H9 (cell line): ENCODE data around the gene HCRTR2. TPM values are rescaled to one million over a fixed set of nuclear protein-coding genes. Genes with fewer than 3 reads are reported as not detected.

Source experiments
- DNase-seq: peaks from one replicate; pipeline ENCODE4 v3.0.0-alpha.2; 2017
- H2AFZ ChIP-seq: one replicate; pipeline ENCODE4 v1.6.1; 2013; ENCODE audit warnings: mild to moderate bottlenecking, low read length, control low read depth, moderate library complexity
- H2AK5ac ChIP-seq: 2 replicates; pipeline ENCODE4 v1.6.1; 2013; ENCODE audit warnings: low read length, control low read depth, mixed read lengths; ENCODE audit not compliant: insufficient read length
- H2BK120ac ChIP-seq: one replicate; pipeline ENCODE4 v1.6.1; 2013; ENCODE audit warnings: low read depth, mild to moderate bottlenecking, low read length, control low read depth, inconsistent platforms; ENCODE audit not compliant: poor library complexity, severe bottlenecking
- H2BK12ac ChIP-seq: 2 replicates; pipeline ENCODE4 v1.6.1; 2013; ENCODE audit warnings: low read length, control low read depth, mixed read lengths, low read depth; ENCODE audit not compliant: insufficient read length
- H2BK15ac ChIP-seq: 2 replicates; pipeline ENCODE4 v1.6.1; 2013; ENCODE audit warnings: low read depth, low read length, control low read depth
- H2BK20ac ChIP-seq: one replicate; pipeline ENCODE4 v1.6.1; 2013; ENCODE audit warnings: low read depth, mild to moderate bottlenecking, low read length, control low read depth, inconsistent platforms; ENCODE audit not compliant: poor library complexity, severe bottlenecking
- H2BK5ac ChIP-seq: 2 replicates; pipeline ENCODE4 v1.6.1; 2013; ENCODE audit warnings: low read length, control low read depth, mixed read lengths; ENCODE audit not compliant: insufficient read length
- H3K14ac ChIP-seq: 2 replicates; pipeline ENCODE4 v1.6.1; 2013; ENCODE audit warnings: low read length, control low read depth; ENCODE audit not compliant: insufficient read depth
- H3K18ac ChIP-seq: 2 replicates; pipeline ENCODE4 v1.6.1; 2013; ENCODE audit warnings: low read depth, mild to moderate bottlenecking, mixed read lengths, low read length, control low read depth; ENCODE audit not compliant: insufficient read length
- H3K23ac ChIP-seq: 2 replicates; pipeline ENCODE4 v1.6.1; 2013; ENCODE audit warnings: low read length, control low read depth, mixed read lengths, low read depth; ENCODE audit not compliant: insufficient read length
- H3K23me2 ChIP-seq: 2 replicates; pipeline ENCODE4 v1.6.1; 2013; ENCODE audit warnings: low read depth, mild to moderate bottlenecking, mixed read lengths, low read length, control low read depth; ENCODE audit not compliant: insufficient read length, poor library complexity, severe bottlenecking
- H3K27ac ChIP-seq: 2 replicates; pipeline ENCODE4 v1.5.1; 2013; ENCODE audit warnings: low read length, control low read depth, mixed read lengths, low read depth; ENCODE audit not compliant: insufficient read length
- H3K27me3 ChIP-seq: 2 replicates; pipeline ENCODE4 v1.6.1; 2013; ENCODE audit warnings: low read length, control low read depth, inconsistent platforms; ENCODE audit not compliant: insufficient read depth
- H3K4ac ChIP-seq: 2 replicates; pipeline ENCODE4 v1.6.1; 2013; ENCODE audit warnings: low read depth, mild to moderate bottlenecking, control low read depth, inconsistent platforms, low read length, moderate library complexity
- H3K4me1 ChIP-seq: 2 replicates; pipeline ENCODE4 v1.6.1; 2013; ENCODE audit warnings: low read length, control low read depth, inconsistent platforms; ENCODE audit not compliant: insufficient read depth
- H3K4me2 ChIP-seq: 2 replicates; pipeline ENCODE4 v1.6.1; 2013; ENCODE audit warnings: low read length, control low read depth, mixed read lengths; ENCODE audit not compliant: insufficient read length, insufficient read depth
- H3K56ac ChIP-seq: 2 replicates; pipeline ENCODE4 v1.6.1; 2013; ENCODE audit warnings: low read depth, mild to moderate bottlenecking, mixed read lengths, low read length, control low read depth; ENCODE audit not compliant: insufficient read length
- H3K79me1 ChIP-seq: 2 replicates; pipeline ENCODE4 v1.6.1; 2013; ENCODE audit warnings: low read depth, mild to moderate bottlenecking, moderate library complexity, low read length, control low read depth, inconsistent platforms; ENCODE audit not compliant: insufficient read depth, poor library complexity, severe bottlenecking
- H3K79me2 ChIP-seq: 2 replicates; pipeline ENCODE4 v1.6.1; 2013; ENCODE audit warnings: low read length, control low read depth, inconsistent platforms; ENCODE audit not compliant: insufficient read depth
- H3K9ac ChIP-seq: 2 replicates; pipeline ENCODE4 v1.6.1; 2013; ENCODE audit warnings: low read length, control low read depth, mixed read lengths; ENCODE audit not compliant: insufficient read length; ENCODE audit errors: extremely low read depth
- H3K9me3 ChIP-seq: one replicate; pipeline ENCODE4 v1.6.1; 2013; ENCODE audit warnings: low read depth, low read length, inconsistent platforms; ENCODE audit not compliant: control insufficient read depth
- H3T11ph ChIP-seq: one replicate; pipeline ENCODE4 v1.6.1; 2013; ENCODE audit warnings: mild to moderate bottlenecking, low read length, control low read depth, inconsistent platforms
- H4K20me1 ChIP-seq: one replicate; pipeline ENCODE4 v1.6.1; 2013; ENCODE audit not compliant: control insufficient read depth, insufficient read length, insufficient read depth
- H4K5ac ChIP-seq: 2 replicates; pipeline ENCODE4 v1.6.1; 2013; ENCODE audit warnings: low read depth, mild to moderate bottlenecking, mixed read lengths, low read length, control low read depth; ENCODE audit not compliant: insufficient read length
- H4K8ac ChIP-seq: replicated peaks from 2 replicates; pipeline ENCODE4 v1.6.1; 2013; ENCODE audit warnings: low read length, control low read depth, mixed read lengths, low read depth; ENCODE audit not compliant: insufficient read length
- H4K91ac ChIP-seq: 2 replicates; pipeline ENCODE4 v1.6.1; 2013; ENCODE audit warnings: low read depth, mild to moderate bottlenecking, moderate library complexity, mixed read lengths, low read length, control low read depth; ENCODE audit not compliant: insufficient read length
- H3K27ac Mint-ChIP-seq, 3 experiments: 2 replicates in 2 of 3; 3 replicates in 1 of 3; pipeline ENCODE4 v1.8.0; 2020 to 2021; ENCODE audit warnings: mixed read lengths in 3 of 3, mild to moderate bottlenecking in 1 of 3, moderate library complexity in 1 of 3
- H3K27me3 Mint-ChIP-seq: 2 replicates; pipeline ENCODE4 v1.8.0; 2021; ENCODE audit warnings: low read depth, mild to moderate bottlenecking, moderate library complexity, mixed read lengths
- H3K36me3 Mint-ChIP-seq, 3 experiments: 2 replicates in 2 of 3; 3 replicates in 1 of 3; pipeline ENCODE4 v1.8.0; 2020 to 2021; ENCODE audit warnings: low read depth in 3 of 3, mixed read lengths in 3 of 3; ENCODE audit not compliant: insufficient read depth in 1 of 3
- H3K4me1 Mint-ChIP-seq, 2 experiments: 2 replicates each; pipeline ENCODE4 v1.8.0; 2020; ENCODE audit warnings: mixed read lengths in 2 of 2
- H3K4me3 Mint-ChIP-seq, 2 experiments: 2 replicates in 1 of 2; 3 replicates in 1 of 2; pipeline ENCODE4 v1.8.0; 2020 to 2021; ENCODE audit warnings: mild to moderate bottlenecking in 2 of 2, mixed read lengths in 2 of 2, moderate library complexity in 1 of 2
- H3K9me3 Mint-ChIP-seq, 2 experiments: 2 replicates in 1 of 2; 3 replicates in 1 of 2; pipeline ENCODE4 v1.8.0; 2020; ENCODE audit warnings: mild to moderate bottlenecking in 2 of 2, mixed read lengths in 2 of 2, moderate library complexity in 1 of 2
- CTCF ChIP-seq: fragments of 200-600 bp; sonication (generic); conservative IDR thresholded peaks from 3 replicates; pipeline ENCODE4 v1.8.0; 2021; ENCODE audit warnings: antibody characterized with exemption, mild to moderate bottlenecking
- WGBS: extraction: QIAGEN DNeasy Blood & Tissue Kit; methylation state at CpG from one replicate; pipeline ENCODE4 v1.1.7; 2013; ENCODE audit warnings: missing lambda C conversion rate, low lambda C conversion rate, mixed read lengths; ENCODE audit not compliant: insufficient read length; ENCODE audit errors: extremely low coverage; 5-methylcytosine and 5-hydroxymethylcytosine counted together
- total RNA-seq: library from RNA; stranded (reverse); gene quantifications from 2 replicates; pipeline ENCODE4 v1.2.1, GENCODE V29; 2021

Gene HCRTR2
- total RNA-seq, 1 experiment from 2014 or later, result not detected

GRCh38 chr6:55266896-55267295 is 92.6 kb downstream of the HCRTR2 start:
- Histone ChIP-seq H3K4me2 (no peak overlapping the region), H3K18ac (no peak overlapping the region), H2BK15ac (no peak overlapping the region), H3K9me3 (no peaks in the 10 kb centered on the region), H4K8ac (no peak overlapping the region), H3K14ac (no peak overlapping the region), H3K23ac (no peak overlapping the region), H3K79me1 (no peaks in the 10 kb centered on the region), H2BK20ac (no peak overlapping the region), H2BK5ac (no peak overlapping the region), H3K56ac (no peak overlapping the region), H4K20me1 (no peaks in the 10 kb centered on the region), H3K4ac (no peak overlapping the region), H2BK120ac (no peak overlapping the region), H4K91ac (no peak overlapping the region), H3K79me2 (no peaks in the 10 kb centered on the region), H3T11ph (no peak overlapping the region), H3K23me2 (no peaks in the 10 kb centered on the region), H3K4me1 (no peaks in the 10 kb centered on the region), H2BK12ac (no peak overlapping the region), H3K27ac (no peak overlapping the region), H4K5ac (no peak overlapping the region), H3K9ac (no peak overlapping the region), H2AFZ (no peak overlapping the region), H3K27me3 (no peaks in the 10 kb centered on the region), H2AK5ac (no peak overlapping the region)
- TF ChIP-seq CTCF, result no peak
- no peak for DNase-seq
- H3K36me3 Mint-ChIP-seq, result no peaks in the 10 kb centered on the region
- WGBS, result no CpG with 5 or more reads among the region's 2 CpGs
- H3K4me3 Mint-ChIP-seq, result no peak overlapping the region
- no peaks in the 10 kb centered on the region; a peak in 1 of 5 replicates for H3K9me3 Mint-ChIP-seq
- H3K4me1 Mint-ChIP-seq, result no peaks in the 10 kb centered on the region
- H3K27ac Mint-ChIP-seq, result no peak overlapping the region
- no peaks in the 10 kb centered on the region for H3K27me3 Mint-ChIP-seq
